GM12892 (cell line): ENCODE measurements around the gene MGLL.

Experiments used
- POLR2A ChIP-seq: IDR thresholded peaks from 2 replicates; pipeline ENCODE4 v1.6.1; 2011; ENCODE audit warnings: low read depth, low read length, control low read depth
- POLR2AphosphoS5 ChIP-seq: IDR thresholded peaks from 2 replicates; pipeline ENCODE4 v1.6.1; 2011; ENCODE audit warnings: low read depth, low read length, control low read depth
- TAF1 ChIP-seq: IDR thresholded peaks from 2 replicates; pipeline ENCODE4 v1.6.1; 2011; ENCODE audit warnings: low read depth, mild to moderate bottlenecking, control low read depth, low read length, borderline replicate concordance

DNA sequence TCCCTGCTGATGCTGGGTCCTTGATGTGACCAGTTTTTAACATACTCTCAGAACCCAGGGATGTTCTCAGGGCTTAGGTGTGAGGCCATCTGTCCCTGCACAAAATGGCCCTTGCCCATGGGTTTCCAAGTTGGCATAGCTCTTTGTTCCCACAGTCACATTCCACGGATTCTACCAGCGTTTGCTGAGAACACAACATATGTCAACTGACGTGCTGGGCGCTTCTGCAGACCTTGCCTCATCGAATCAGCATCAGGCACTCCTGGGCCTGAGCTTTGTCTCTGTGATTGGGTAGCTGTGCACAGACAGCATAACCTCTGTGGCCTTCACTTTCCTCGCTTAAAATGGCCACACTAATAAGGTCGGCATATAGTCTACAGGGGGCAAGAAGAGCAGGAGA lies 69.0 kb downstream of the MGLL start:
- TF ChIP-seq POLR2AphosphoS5 (no peak), POLR2A (no peak), TAF1 (no peak)
